HS-27A (cell line): Measurements from ENCODE around the gene BET1.

Experiments
- DNase-seq: peaks from one replicate; pipeline ENCODE4 v3.0.0-alpha.2; 2012; ENCODE audit warnings: low read depth, missing footprints

BET1 gene

GRCh38 chr7:93957767-93958166, 46.4 kb downstream of the BET1 start:
- no peak for DNase-seq

- DNase-seq = no peak
These were observed 48.9 kb downstream of the BET1 start for GRCh38 chr7:93955304-93955703.

GRCh38 chr7:93949423-93949822, 54.7 kb downstream of the BET1 start:
- no peak for DNase-seq

- DNase-seq = no peak
These were observed 55.3 kb downstream of the BET1 start for GRCh38 chr7:93948873-93949272.

- peak; percentile 36 for DNase-seq
These were observed 56.0 kb downstream of the BET1 start for GRCh38 chr7:93948106-93948505.

- no peak for DNase-seq
These were observed 58.2 kb downstream of the BET1 start for GRCh38 chr7:93945756-93946535.

GRCh38 chr7:93945083-93945482, 59.1 kb downstream of the BET1 start:
- no peak for DNase-seq

- no peak for DNase-seq
These were observed 59.5 kb downstream of the BET1 start for GRCh38 chr7:93944673-93945072.

GRCh38 chr7:93943816-93944540, 60.2 kb downstream of the BET1 start:
- DNase-seq = no peak
